ENCODE measurements around the gene CRB1. TPM values are rescaled to one million over a fixed set of nuclear protein-coding genes. Genes with fewer than 3 reads are reported as not detected.

Gene CRB1
- 0.19 TPM in 1 of 2 replicates, not detected in the other for total RNA-seq (2021; fragmentation: NEBNext Ultra II Directional; extraction: Animal tissue kit (Norgen Biotek cat#: 25700))
- polyA plus RNA-seq (2011; rRNA removed): 0.03 TPM in 2 replicates
- 0.08 TPM for polyA plus RNA-seq (2011; cell fraction: cytosol; rRNA removed)
- polyA plus RNA-seq (2011; cell fraction: nucleus; rRNA removed): 0.06 TPM
- 0.06 TPM in 1 of 4 replicates, not detected in the others for polyA plus RNA-seq (2012, experiment 1 of 2)
- polyA plus RNA-seq (2012, experiment 2 of 2): not detected
- polyA plus RNA-seq (2013, experiment 1 of 2): 0.08 TPM
- polyA plus RNA-seq (2013, experiment 2 of 2): 0.13 TPM
- 0.03 and 0.15 TPM in 2 replicates for polyA minus RNA-seq (2011; rRNA and poly(A)+ RNA removed)
- not detected for polyA minus RNA-seq (2011; cell fraction: cytosol; rRNA and poly(A)+ RNA removed)
- 0.30 TPM for polyA minus RNA-seq (2011; cell fraction: nucleus; rRNA and poly(A)+ RNA removed)
- long read RNA-seq, experiment 1: 0 reads
- long read RNA-seq, experiment 2: 0 reads

DNA sequence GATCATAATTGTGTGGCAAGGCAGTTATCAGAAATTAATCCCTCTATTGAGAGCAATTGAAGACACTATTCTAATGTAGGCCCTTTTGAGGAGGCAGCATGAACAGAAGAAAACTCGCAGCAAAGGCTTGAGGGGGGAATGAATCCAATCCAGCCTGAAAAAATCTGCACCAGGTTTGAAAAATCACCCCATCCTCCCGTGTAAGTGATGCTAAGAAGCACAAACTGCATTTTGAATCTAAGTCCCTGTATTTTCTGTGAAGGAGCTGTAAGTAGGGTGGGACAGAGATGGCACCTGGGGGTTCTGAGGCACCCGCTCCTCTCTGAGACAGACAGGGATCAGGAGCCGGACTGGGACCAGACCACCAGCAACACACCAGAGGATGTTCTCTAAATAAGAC lies at the start of gene CRB1:
CRB1 (plus strand) TSS at position 241 of the 400 bp plus-strand sequence. CDS start 161 bp downstream, outside the sequence.
- DNase-seq (ENCODE audit: low read depth in 1 of 2, low spot score in 2 of 2): no peak
- TF ChIP-seq SP1 (IDR thresholded peaks at IDR 0.05; ENCODE audit: low read depth, low read length) (peak; percentile 90), ZNF274 (IDR thresholded peaks at IDR 0.05; ENCODE audit: borderline replicate concordance, extremely low read depth, low read length) (no peak), TEAD4 (IDR thresholded peaks at IDR 0.05; ENCODE audit: low read depth, low read length) (no peak), HDAC6 (IDR thresholded peaks at IDR 0.05; ENCODE audit: low read depth, low read length) (no peak), RXRA (IDR thresholded peaks at IDR 0.05; ENCODE audit: insufficient read depth, low read depth, low read length) (no peak)
- CTCF ChIA-PET (ENCODE audit: partially characterized antibody): interaction anchor here (0.5 to 1.7 kb wide), 2 partner anchors 88 to 358 kb away, joined by 3 read pairs; no protein-coding TSS in a partner anchor
- WGBS, 2 experiments (ENCODE audit: extremely low coverage in 1 of 2, insufficient coverage in 1 of 2, insufficient read length in 1 of 2, insufficient replicate concordance in 2 of 2, low coverage in 1 of 2, low lambda C conversion rate in 2 of 2, missing lambda C conversion rate in 1 of 2): 62% methylated on average over 4 of the region's 4 CpGs; no CpG with 5 or more reads in 1 of the 2 experiments
- no peak within 1 kb of the TSS for H3K4ac ChIP-seq (replicated peaks; ENCODE audit: insufficient read length, low read depth, low read length)
- H3K14ac ChIP-seq (ENCODE audit: insufficient read length): no peak within 1 kb of the TSS
- no peak within 1 kb of the TSS for H2AK5ac ChIP-seq (ENCODE audit: low read depth, low read length)
- H3K4me1 ChIP-seq (replicated peaks in 1 of 4; ENCODE audit: control insufficient read depth in 3 of 4, insufficient read depth in 4 of 4, low read length in 3 of 4): no peaks in the 10 kb centered on the region
- H3K27me3 ChIP-seq (replicated peaks in 1 of 4; ENCODE audit: control insufficient read depth in 3 of 4, extremely low read depth in 1 of 4, insufficient read depth in 3 of 4, low read length in 3 of 4): no peaks in the 10 kb centered on the region
- H2BK120ac ChIP-seq (replicated peaks; ENCODE audit: low read depth, low read length): no peak within 1 kb of the TSS
- FAIRE-seq: no peak
- no peak within 1 kb of the TSS for H4K8ac ChIP-seq (ENCODE audit: extremely low read depth, insufficient read depth, low read length)
- H4K5ac ChIP-seq (ENCODE audit: insufficient read length, low read depth, low read length): no peak within 1 kb of the TSS
- no peak within 1 kb of the TSS for H3K27ac ChIP-seq (ENCODE audit: low read depth, low read length)
- no peak within 1 kb of the TSS for H3K4me3 ChIP-seq (ENCODE audit: extremely low read depth in 1 of 4, insufficient read depth in 2 of 4, low read depth in 3 of 4, low read length in 4 of 4)
- H4K20me1 ChIP-seq (replicated peaks in 1 of 2; ENCODE audit: control insufficient read depth in 1 of 2, insufficient read depth in 2 of 2, low read length in 2 of 2): no peaks in the 10 kb centered on the region
- H3K9me3 ChIP-seq (ENCODE audit: insufficient read depth in 2 of 2, low read depth in 1 of 2, low read length in 1 of 2): no peaks in the 10 kb centered on the region
- no peak within 1 kb of the TSS for H3K9ac ChIP-seq (replicated peaks in 1 of 4; ENCODE audit: extremely low read depth in 1 of 4, low read depth in 3 of 4, low read length in 3 of 4)
- no peak within 1 kb of the TSS for H2BK20ac ChIP-seq (ENCODE audit: low read length)
- H2BK12ac ChIP-seq (ENCODE audit: low read depth, low read length): no peak within 1 kb of the TSS
- POLR2A ChIA-PET (ENCODE audit: partially characterized antibody): no interaction called here
- H3K18ac ChIP-seq (ENCODE audit: extremely low read depth, low read length): no peak within 1 kb of the TSS
- H3K23me2 ChIP-seq (ENCODE audit: low read depth, low read length): no peaks in the 10 kb centered on the region
- no peak within 1 kb of the TSS for H3K4me2 ChIP-seq (ENCODE audit: insufficient read depth in 1 of 2, low read depth in 2 of 2, low read length in 2 of 2)
- H2BK5ac ChIP-seq (ENCODE audit: low read depth, low read length): no peak within 1 kb of the TSS
- no peak within 1 kb of the TSS for H2BK15ac ChIP-seq (ENCODE audit: low read length)
- H3K23ac ChIP-seq (ENCODE audit: insufficient read length): no peak within 1 kb of the TSS
- no peaks in the 10 kb centered on the region for H3K79me1 ChIP-seq (ENCODE audit: low read depth, low read length)
- H3K36me3 ChIP-seq (ENCODE audit: control insufficient read depth in 2 of 4, insufficient read depth in 4 of 4, low read length in 3 of 4): no peaks in the 10 kb centered on the region
- H2AFZ ChIP-seq (ENCODE audit: low read length): peak within 1 kb of the TSS; percentile 88
- H3K56ac ChIP-seq (replicated peaks; ENCODE audit: insufficient read length, low read depth, low read length): no peak within 1 kb of the TSS
- no peak within 1 kb of the TSS for H4K91ac ChIP-seq (replicated peaks; ENCODE audit: insufficient read length, low read length)
- H3K79me2 ChIP-seq (ENCODE audit: control insufficient read depth in 1 of 2, insufficient read depth in 2 of 2, low read length in 2 of 2): no peaks in the 10 kb centered on the region
